ENCODE measurements around the gene TSPAN18.

The TSPAN18 gene

DNA sequence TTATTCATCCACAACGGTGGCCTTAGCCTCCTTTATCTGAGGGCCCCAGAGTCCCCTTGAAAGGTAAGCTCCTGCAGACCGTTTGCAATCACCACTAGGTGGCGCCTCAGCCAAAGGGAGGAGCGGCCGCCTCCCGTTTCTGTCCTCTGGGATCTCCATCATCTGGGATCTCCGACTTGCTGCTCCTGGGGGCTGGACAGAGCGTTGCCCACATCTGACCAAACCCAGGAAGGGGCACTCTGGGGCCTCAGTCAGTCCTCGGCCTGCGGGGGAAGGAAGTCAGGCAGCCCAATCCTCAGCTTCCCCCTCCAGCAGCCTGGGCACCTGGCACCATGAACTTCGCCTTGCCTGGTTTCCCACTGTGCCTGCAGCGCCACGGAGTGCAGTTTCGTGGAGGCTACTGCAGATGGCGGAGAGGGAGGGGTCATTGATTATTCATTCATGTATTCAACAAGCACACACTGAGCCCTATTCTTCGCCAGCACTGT, 200.5 kb downstream of the TSPAN18 start:
- peak; percentile 47 to 53 for ATAC-seq

DNA sequence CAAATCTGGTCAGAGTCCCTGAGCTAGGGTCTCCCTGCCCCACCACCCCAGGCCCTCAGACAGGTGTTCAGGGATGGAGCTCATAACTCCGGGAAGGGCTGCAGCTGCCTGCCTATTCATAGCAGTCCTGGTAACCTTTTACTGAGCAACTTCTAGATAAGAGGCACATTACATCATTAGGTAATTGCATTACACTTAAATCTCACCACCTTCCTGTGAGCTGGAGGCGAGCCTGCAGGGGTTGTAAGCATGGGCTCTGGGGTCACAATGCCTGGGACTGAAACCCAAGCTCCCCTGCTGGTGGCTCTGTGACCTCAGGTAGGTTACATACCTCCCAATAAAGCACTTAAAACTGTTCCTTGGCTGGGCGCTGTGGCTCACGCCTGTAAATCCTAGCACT, 201.4 kb downstream of the TSPAN18 start:
- ATAC-seq, result no peak

DNA sequence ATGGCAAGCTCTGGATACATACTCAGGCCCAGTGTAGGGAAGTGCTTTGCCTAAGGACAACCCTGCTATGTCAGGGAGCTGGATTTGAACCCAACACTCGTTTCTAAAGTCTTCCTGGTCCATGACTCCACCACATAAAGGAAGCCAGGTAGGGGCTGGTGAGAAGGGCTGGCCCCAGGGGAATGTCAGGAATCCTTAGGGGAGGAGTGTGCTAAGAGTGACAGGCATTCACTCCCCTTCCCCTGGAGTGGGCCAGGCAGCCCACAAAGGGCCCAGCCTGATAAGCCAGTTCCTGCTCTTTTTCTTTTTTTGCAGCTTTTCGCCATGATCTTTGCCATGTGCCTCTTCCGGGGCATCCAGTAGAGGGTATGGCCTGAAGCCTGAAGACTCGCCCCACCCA, 202.1 kb downstream of the TSPAN18 start:
- no peak for ATAC-seq

- no peak for ATAC-seq
Measured at GRCh38 chr11:44930588-44931302, 204.0 kb downstream of the TSPAN18 start.

GRCh38 chr11:44931466-44931865, 204.7 kb downstream of the TSPAN18 start:
- no peak for ATAC-seq

DNA sequence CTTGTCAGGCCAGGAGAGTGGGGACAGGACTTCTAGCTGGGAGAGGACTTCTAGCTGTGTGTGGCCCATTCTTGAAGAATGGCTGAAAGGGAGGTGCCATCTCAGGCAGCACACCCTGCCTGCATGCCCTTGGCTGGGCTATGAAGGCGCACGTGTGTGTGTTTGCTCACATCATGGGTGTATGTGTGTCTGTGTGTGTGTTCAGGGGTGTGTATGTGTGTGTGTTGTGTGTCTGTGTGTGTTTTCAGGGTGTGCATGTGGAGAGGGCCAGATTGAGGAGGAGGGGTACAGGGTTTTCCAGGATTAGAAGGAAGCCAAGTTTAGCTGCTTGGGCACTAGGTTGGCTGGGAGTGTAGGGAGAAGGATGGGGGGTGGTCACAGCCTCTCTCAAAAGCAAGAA, 207.3 kb downstream of the TSPAN18 start:
- ATAC-seq, result no peak

- ATAC-seq, result no peak
Measured at GRCh38 chr11:44934735-44935250, 208.0 kb downstream of the TSPAN18 start.

GRCh38 chr11:44936525-44936924, 209.8 kb downstream of the TSPAN18 start:
- peak; percentile 76 to 79 for ATAC-seq

GRCh38 chr11:44936951-44937543, 210.3 kb downstream of the TSPAN18 start:
- ATAC-seq, result no peak

- no peak for ATAC-seq
Measured at GRCh38 chr11:44938066-44938691, 211.4 kb downstream of the TSPAN18 start.

DNA sequence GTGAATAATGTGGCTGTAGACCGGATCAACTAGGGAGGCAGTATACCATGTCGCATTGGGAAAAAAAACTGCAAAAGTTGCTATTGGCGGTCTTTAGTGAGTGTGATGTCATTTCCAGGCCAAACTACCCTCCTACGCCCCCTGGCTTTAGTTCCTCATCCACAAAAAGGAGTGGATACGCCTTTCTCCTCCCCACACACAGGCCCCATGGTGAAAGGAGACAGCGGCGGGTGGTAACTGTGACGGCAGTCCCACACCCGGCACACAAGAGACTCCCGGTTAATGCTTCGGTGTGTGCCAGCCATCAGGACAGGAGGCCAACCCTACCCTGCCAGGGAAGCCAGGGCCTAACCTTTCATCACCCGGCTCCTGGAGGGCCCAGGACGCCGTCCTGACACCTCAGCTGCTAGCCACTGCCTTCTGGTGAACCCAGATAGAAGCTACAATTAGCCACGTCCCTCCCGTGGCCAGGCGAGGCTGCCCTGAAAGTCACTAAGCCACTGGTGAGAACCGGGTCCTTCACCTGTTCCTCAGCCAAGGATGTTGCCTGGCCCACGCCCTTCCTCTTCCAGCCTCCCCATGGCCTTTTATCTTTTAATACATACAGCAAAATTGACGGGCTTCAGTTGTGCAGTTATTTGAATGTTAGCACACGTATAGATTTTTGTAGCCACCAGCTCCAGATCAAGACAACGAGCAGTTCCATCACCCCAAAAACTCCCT, 213.1 kb downstream of the TSPAN18 start:
- ATAC-seq, result no peak

GRCh38 chr11:44940404-44940803, 213.6 kb downstream of the TSPAN18 start:
- ATAC-seq, result no peak

DNA sequence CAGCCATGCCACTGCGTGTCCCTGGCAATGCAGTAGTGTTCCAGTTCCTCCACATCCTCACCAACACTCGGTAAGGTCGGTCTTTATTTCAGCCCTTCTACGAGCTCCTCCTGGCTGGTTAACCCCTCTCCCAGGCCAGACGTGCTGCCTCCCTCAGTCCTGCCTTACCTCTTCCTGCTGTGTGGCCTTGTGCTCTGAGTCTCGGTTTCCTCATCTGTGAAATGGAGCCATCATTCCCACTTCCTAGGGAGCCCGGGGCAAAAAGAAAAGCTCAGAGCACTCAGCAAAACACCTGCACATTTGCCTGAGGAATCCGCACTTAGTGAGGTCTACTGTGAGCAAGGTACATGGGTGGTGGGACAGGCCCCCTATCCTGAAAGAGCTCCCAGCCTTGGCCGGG, 214.1 kb downstream of the TSPAN18 start:
- no peak for ATAC-seq

GRCh38 chr11:44941259-44942021, 214.7 kb downstream of the TSPAN18 start:
- ATAC-seq, result no peak

DNA sequence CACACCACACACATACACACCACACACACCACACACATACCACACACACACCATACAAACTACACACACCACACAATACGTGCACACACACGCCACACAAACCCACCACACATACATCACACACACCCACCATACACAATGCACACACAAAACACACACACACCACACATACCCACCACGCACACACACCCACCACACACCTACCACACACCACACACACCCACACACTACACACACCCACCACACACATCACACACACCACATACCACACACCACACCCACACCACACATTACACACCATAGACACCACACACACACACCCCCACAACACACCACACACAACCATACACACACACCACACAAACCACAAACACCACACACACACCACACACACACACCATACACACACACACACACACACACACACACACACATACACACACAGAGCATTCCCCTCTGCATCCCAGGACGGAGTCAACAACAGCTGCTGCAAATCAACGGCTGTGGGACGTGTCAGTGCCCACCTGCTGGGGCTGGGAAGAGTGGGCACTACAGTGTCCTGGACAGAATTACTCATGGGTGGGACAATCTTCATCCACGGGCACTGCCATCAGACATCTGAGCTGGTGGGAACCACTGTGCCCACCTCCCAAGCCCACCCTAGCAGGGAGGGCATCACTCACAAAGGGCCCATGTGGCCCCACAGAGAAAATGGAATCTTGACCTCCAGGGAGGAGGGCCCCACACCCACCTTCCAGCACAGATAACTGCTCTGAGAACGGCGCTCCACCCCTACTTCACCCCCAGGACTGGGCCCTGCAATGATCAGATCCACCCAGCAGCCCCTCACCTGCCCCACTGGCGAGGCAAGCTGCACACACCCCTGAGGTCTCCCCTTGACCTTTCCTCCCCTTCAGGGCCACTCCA, 215.5 kb downstream of the TSPAN18 start:
- ATAC-seq, result no peak

GRCh38 chr11:44943118-44943517, 216.4 kb downstream of the TSPAN18 start:
- ATAC-seq, result peak; percentile 67 to 81

DNA sequence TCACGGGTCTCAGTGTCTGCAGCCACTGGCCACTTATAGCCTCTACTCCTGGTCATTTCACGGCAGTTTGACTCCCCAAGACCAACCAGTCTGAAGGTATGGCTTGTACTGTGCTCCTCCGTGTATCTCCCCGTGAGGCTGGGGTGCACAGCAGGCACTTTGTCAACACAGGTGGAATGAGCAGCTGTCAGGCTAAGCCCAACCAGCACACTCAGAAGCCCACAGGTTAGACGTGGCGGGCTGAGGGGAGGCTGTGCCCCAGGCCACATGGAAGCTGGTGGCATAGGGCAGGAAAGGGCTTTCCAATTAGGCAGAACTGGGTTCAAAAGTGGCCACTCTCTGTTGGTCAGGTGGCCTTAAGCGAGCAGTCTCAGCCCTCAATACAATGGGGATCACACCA, 216.9 kb downstream of the TSPAN18 start:
- no peak for ATAC-seq

DNA sequence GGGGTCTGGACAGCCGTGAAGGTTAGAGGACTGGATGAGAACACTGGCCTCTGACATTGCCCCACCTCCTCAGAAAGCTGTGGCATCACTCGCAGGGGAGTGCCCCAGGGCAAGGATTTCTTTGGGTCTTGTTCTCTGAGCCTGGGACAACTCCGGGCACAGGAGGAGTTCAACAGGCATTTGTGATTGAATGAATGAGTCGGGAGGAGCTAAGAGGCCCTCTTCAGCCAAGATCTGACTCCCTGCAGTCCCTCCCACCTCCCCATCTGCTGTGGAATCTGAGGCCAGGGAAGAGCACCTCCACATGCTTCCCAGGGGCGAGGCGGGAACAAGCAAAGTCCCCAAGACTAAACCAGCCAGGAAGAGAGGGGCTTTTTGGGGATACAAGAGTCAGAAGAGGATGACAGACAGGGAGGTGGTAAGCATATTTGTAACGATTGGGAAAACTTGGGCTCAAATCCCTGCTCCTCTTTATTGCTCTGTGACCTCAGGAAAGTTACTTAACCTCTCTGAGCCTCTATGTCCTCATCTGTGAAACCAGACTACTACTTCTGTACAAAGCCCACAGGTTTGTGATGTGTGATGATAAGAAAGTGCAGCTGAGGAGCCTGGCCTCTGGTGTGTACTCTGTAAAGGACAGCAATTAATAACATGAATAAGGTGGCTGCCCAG, 217.6 kb downstream of the TSPAN18 start:
- no peak for ATAC-seq

DNA sequence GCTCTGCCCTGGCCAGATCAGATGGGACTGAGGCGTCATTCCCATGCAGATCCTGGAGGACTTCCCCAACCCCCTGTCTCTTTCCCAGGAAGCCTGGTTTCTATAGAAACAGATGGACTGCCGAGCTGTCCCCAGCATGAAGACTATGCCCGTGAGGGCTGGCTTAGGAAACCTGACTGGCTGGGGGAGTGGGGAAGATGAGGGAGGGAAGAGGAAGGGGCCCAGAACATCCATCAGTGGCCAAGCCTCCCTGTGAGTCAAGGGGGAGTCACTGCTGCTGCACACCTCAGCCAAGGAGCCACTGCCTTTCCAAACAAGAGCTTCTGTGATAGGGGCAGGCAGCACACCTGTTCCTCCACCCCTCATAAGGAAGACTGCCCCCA, 218.1 kb downstream of the TSPAN18 start:
- no peak for ATAC-seq

- no peak for ATAC-seq
Measured at GRCh38 chr11:44945666-44946065, 218.9 kb downstream of the TSPAN18 start.

DNA sequence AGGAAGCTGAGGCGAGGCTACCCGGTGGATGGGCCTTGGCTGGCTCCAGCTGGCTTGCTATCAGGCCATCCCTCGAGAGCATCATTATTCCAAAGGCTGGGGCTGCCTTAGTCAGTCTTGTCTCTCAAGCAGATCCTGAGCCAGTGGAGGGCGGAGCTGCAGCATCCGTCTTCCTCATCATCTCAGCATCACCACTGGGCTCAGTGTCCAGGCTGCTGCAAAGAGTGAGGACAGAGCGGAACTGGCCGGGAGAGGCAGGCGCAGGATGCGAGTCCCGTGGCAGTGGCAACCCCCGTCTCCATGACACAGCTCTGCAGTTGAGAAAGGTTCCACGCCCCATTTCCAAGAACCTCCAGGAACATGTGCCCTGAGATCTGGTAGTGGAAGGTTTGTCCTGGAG, 219.5 kb downstream of the TSPAN18 start:
- no peak for ATAC-seq
